ENCODE data around the gene TP73.
"Not testable (repeated sequence)": the region's sequence is repeated elsewhere in the genome, so short reads cannot be mapped to it uniquely, and the experiment has no call there.

TP73 gene

GRCh38 chr1:3745590-3746381 is 93.5 kb downstream of the TP73 start:
- no peaks in the 10 kb centered on the region for H3K9me3 Mint-ChIP-seq
- H3K4me1 Mint-ChIP-seq, result peaks cover 19% of the 10 kb centered on the region
- H3K4me3 Mint-ChIP-seq, result peak overlapping the region; percentile 90
- DNase-seq (ENCODE audit: low spot score in 2 of 2) (no peak), ATAC-seq (ENCODE audit: low read depth) (no peak)
- H3K27me3 Mint-ChIP-seq, result no peaks in the 10 kb centered on the region
- H3K36me3 Mint-ChIP-seq, result peaks cover 11% of the 10 kb centered on the region
- H3K27ac Mint-ChIP-seq, result peak overlapping the region; percentile 79

- Mint-ChIP-seq H3K27me3 (no peaks in the 10 kb centered on the region), H3K4me3 (peak overlapping the region; percentile 90), H3K4me1 (peaks cover 19% of the 10 kb centered on the region), H3K36me3 (peaks cover 10% of the 10 kb centered on the region), H3K9me3 (no peaks in the 10 kb centered on the region), H3K27ac (peak overlapping the region; percentile 79)
- peak; percentile 44 for ATAC-seq (ENCODE audit: low read depth)
- no peak for DNase-seq (ENCODE audit: low spot score in 2 of 2)
These were observed 94.1 kb downstream of the TP73 start for GRCh38 chr1:3746389-3746829.

GRCh38 chr1:3746830-3747521 is 94.7 kb downstream of the TP73 start:
- peaks cover 7% of the 10 kb centered on the region for H3K36me3 Mint-ChIP-seq
- no peaks in the 10 kb centered on the region for H3K9me3 Mint-ChIP-seq
- H3K4me1 Mint-ChIP-seq, result peaks cover 16% of the 10 kb centered on the region
- H3K27me3 Mint-ChIP-seq, result no peaks in the 10 kb centered on the region
- peak overlapping the region; percentile 90 for H3K4me3 Mint-ChIP-seq
- DNase-seq (ENCODE audit: low spot score in 2 of 2), result peak; percentile 70 to 72
- peak overlapping the region; percentile 79 for H3K27ac Mint-ChIP-seq
- peak; percentile 93 for ATAC-seq (ENCODE audit: low read depth)

- H3K27me3 Mint-ChIP-seq, result no peaks in the 10 kb centered on the region
- ATAC-seq (ENCODE audit: low read depth) (no peak), DNase-seq (ENCODE audit: low spot score in 2 of 2) (no peak)
- H3K27ac Mint-ChIP-seq, result no peak overlapping the region
- peak overlapping the region; percentile 78 for H3K4me3 Mint-ChIP-seq
- H3K36me3 Mint-ChIP-seq, result peaks cover 7% of the 10 kb centered on the region
- peaks cover 16% of the 10 kb centered on the region for H3K4me1 Mint-ChIP-seq
- no peaks in the 10 kb centered on the region for H3K9me3 Mint-ChIP-seq
These were observed 95.2 kb downstream of the TP73 start for GRCh38 chr1:3747522-3747848.

GRCh38 chr1:3747903-3748302 is 95.6 kb downstream of the TP73 start:
- no peak overlapping the region for H3K27ac Mint-ChIP-seq
- no peak for ATAC-seq (ENCODE audit: low read depth)
- H3K9me3 Mint-ChIP-seq, result no peaks in the 10 kb centered on the region
- peak overlapping the region; percentile 69 for H3K4me3 Mint-ChIP-seq
- H3K27me3 Mint-ChIP-seq, result no peaks in the 10 kb centered on the region
- peaks cover 7% of the 10 kb centered on the region for H3K36me3 Mint-ChIP-seq
- DNase-seq (ENCODE audit: low spot score in 2 of 2), result no peak
- H3K4me1 Mint-ChIP-seq, result peaks cover 16% of the 10 kb centered on the region

GRCh38 chr1:3748316-3748900 is 96.1 kb downstream of the TP73 start:
- not testable (repeated sequence) for H3K27me3 Mint-ChIP-seq; H3K36me3 Mint-ChIP-seq; H3K27ac Mint-ChIP-seq; DNase-seq (ENCODE audit: low spot score in 2 of 2); H3K9me3 Mint-ChIP-seq; ATAC-seq (ENCODE audit: low read depth)
- Mint-ChIP-seq H3K4me3 (peak overlapping the region; percentile 69), H3K4me1 (peaks cover 16% of the 10 kb centered on the region)

- H3K27ac Mint-ChIP-seq, result no peak overlapping the region
- peaks cover 5% of the 10 kb centered on the region for H3K36me3 Mint-ChIP-seq
- DNase-seq (ENCODE audit: low spot score in 2 of 2) (no peak), ATAC-seq (ENCODE audit: low read depth) (no peak)
- H3K4me3 Mint-ChIP-seq, result no peak overlapping the region
- no peaks in the 10 kb centered on the region for H3K27me3 Mint-ChIP-seq
- no peaks in the 10 kb centered on the region for H3K9me3 Mint-ChIP-seq
- peaks cover 16% of the 10 kb centered on the region for H3K4me1 Mint-ChIP-seq
These were observed 97.2 kb downstream of the TP73 start for GRCh38 chr1:3749512-3749911.

GRCh38 chr1:3750741-3751140 is 98.4 kb downstream of the TP73 start:
- Mint-ChIP-seq H3K27me3 (no peaks in the 10 kb centered on the region), H3K4me1 (peaks cover 10% of the 10 kb centered on the region), H3K36me3 (no peaks in the 10 kb centered on the region), H3K9me3 (no peaks in the 10 kb centered on the region), H3K4me3 (no peak overlapping the region), H3K27ac (no peak overlapping the region)
- ATAC-seq (ENCODE audit: low read depth) (no peak), DNase-seq (ENCODE audit: low spot score in 2 of 2) (no peak)

GRCh38 chr1:3752400-3752945 is 100.2 kb downstream of the TP73 start, which contains the start of gene CCDC27:
TSS of gene CCDC27 (plus strand) at chr1:3752450. CDS start at chr1:3752482, 32 bp downstream.
- H3K4me3 Mint-ChIP-seq, result no peak within 1 kb of the TSS
- H3K27ac Mint-ChIP-seq, result no peak within 1 kb of the TSS
- no peaks in the 10 kb centered on the region for H3K4me1 Mint-ChIP-seq
- peaks cover 4% of the 10 kb centered on the region for H3K27me3 Mint-ChIP-seq
- no peaks in the 10 kb centered on the region for H3K9me3 Mint-ChIP-seq
- no peak for ATAC-seq (ENCODE audit: low read depth)
- no peak for DNase-seq (ENCODE audit: low spot score in 2 of 2)
- no peaks in the 10 kb centered on the region for H3K36me3 Mint-ChIP-seq

- Mint-ChIP-seq H3K27ac (no peak overlapping the region), H3K36me3 (no peaks in the 10 kb centered on the region), H3K4me1 (no peaks in the 10 kb centered on the region), H3K27me3 (peaks cover 4% of the 10 kb centered on the region), H3K9me3 (no peaks in the 10 kb centered on the region), H3K4me3 (no peak overlapping the region)
- ATAC-seq (ENCODE audit: low read depth) (no peak), DNase-seq (ENCODE audit: low spot score in 2 of 2) (no peak)
These were observed 101.5 kb downstream of the TP73 start for GRCh38 chr1:3753656-3754454.

GRCh38 chr1:3756394-3756793 is 104.1 kb downstream of the TP73 start:
- Mint-ChIP-seq H3K36me3 (no peaks in the 10 kb centered on the region), H3K9me3 (peaks cover 5% of the 10 kb centered on the region), H3K4me3 (no peak overlapping the region), H3K4me1 (no peaks in the 10 kb centered on the region), H3K27ac (no peak overlapping the region), H3K27me3 (peaks cover 9% of the 10 kb centered on the region)
- DNase-seq (ENCODE audit: low spot score in 2 of 2) (no peak), ATAC-seq (ENCODE audit: low read depth) (no peak)

GRCh38 chr1:3759164-3759563 is 106.8 kb downstream of the TP73 start:
- ATAC-seq (ENCODE audit: low read depth), result no peak
- Mint-ChIP-seq H3K36me3 (no peaks in the 10 kb centered on the region), H3K9me3 (peaks cover 5% of the 10 kb centered on the region), H3K27me3 (peaks cover 11% of the 10 kb centered on the region), H3K4me1 (no peaks in the 10 kb centered on the region), H3K4me3 (no peak overlapping the region), H3K27ac (no peak overlapping the region)
- DNase-seq (ENCODE audit: low spot score in 2 of 2), result no peak

- H3K36me3 Mint-ChIP-seq, result no peaks in the 10 kb centered on the region
- peaks cover 5% of the 10 kb centered on the region for H3K9me3 Mint-ChIP-seq
- ATAC-seq (ENCODE audit: low read depth) (no peak), DNase-seq (ENCODE audit: low spot score in 2 of 2) (no peak)
- H3K4me1 Mint-ChIP-seq, result no peaks in the 10 kb centered on the region
- peaks cover 14% of the 10 kb centered on the region for H3K27me3 Mint-ChIP-seq
- H3K27ac Mint-ChIP-seq, result no peak overlapping the region
- H3K4me3 Mint-ChIP-seq, result no peak overlapping the region
These were observed 107.5 kb downstream of the TP73 start for GRCh38 chr1:3759796-3760195.

Data from memory B cell (primary cell).